Glutamatergic neuron (in vitro differentiated cells): ENCODE data around the gene KCNA2. TPM values are rescaled to one million over a fixed set of nuclear protein-coding genes. Genes with fewer than 3 reads are reported as not detected.
A peak's percentile ranks its signal among the peaks of the same experiment; 100 is the strongest.

Experiments
- DNase-seq: peaks from one replicate; pipeline ENCODE4 v3.0.0; 2022
- H3K27ac Mint-ChIP-seq: one replicate; pipeline ENCODE4 v1.8.0; 2020; ENCODE audit warnings: mild to moderate bottlenecking, mixed read lengths, inconsistent platforms; ENCODE audit not compliant: unreplicated experiment
- H3K27me3 Mint-ChIP-seq: one replicate; pipeline ENCODE4 v1.8.0; 2020; ENCODE audit warnings: mild to moderate bottlenecking, moderate library complexity, mixed read lengths, inconsistent platforms; ENCODE audit not compliant: unreplicated experiment
- H3K36me3 Mint-ChIP-seq: one replicate; pipeline ENCODE4 v1.8.0; 2020; ENCODE audit warnings: mild to moderate bottlenecking, mixed read lengths, inconsistent platforms; ENCODE audit not compliant: unreplicated experiment
- H3K4me1 Mint-ChIP-seq: one replicate; pipeline ENCODE4 v1.8.0; 2020; ENCODE audit warnings: mild to moderate bottlenecking, low read depth, mixed read lengths, inconsistent platforms; ENCODE audit not compliant: unreplicated experiment
- H3K4me3 Mint-ChIP-seq: one replicate; pipeline ENCODE4 v1.8.0; 2020; ENCODE audit warnings: mild to moderate bottlenecking, mixed read lengths, inconsistent platforms; ENCODE audit not compliant: unreplicated experiment
- H3K9me3 Mint-ChIP-seq: one replicate; pipeline ENCODE4 v1.8.0; 2020; ENCODE audit warnings: mild to moderate bottlenecking, moderate library complexity, mixed read lengths, inconsistent platforms; ENCODE audit not compliant: unreplicated experiment
- CTCF ChIP-seq: fragments of 200-600 bp; sonication (generic); IDR thresholded peaks from one replicate; pipeline ENCODE4 v1.5.0; 2021; ENCODE audit not compliant: partially characterized antibody, unreplicated experiment
- total RNA-seq: library from RNA; stranded (reverse); fragmentation: NEBNext Ultra II Directional; extraction: Animal tissue kit (Norgen Biotek cat#: 25700); gene quantifications from one replicate; pipeline ENCODE4 v1.2.1, GENCODE V29; 2021; ENCODE audit not compliant: unreplicated experiment

Gene KCNA2
- total RNA-seq, 1 donor from 2014 or later, result 19.7 TPM

- H3K9me3 Mint-ChIP-seq, result peaks cover 2% of the 10 kb centered on the region
- no peak overlapping the region for H3K4me3 Mint-ChIP-seq
- H3K36me3 Mint-ChIP-seq, result no peaks in the 10 kb centered on the region
- peaks cover 5% of the 10 kb centered on the region for H3K27me3 Mint-ChIP-seq
- TF ChIP-seq CTCF, result no peak
- DNase-seq, result no peak
- peaks cover 7% of the 10 kb centered on the region for H3K4me1 Mint-ChIP-seq
- no peak overlapping the region for H3K27ac Mint-ChIP-seq
Observed at GRCh38 chr1:110620686-110621085, 14.5 kb upstream of the KCNA2 start.

GRCh38 chr1:110620250-110620615 lies 14.1 kb upstream of the KCNA2 start:
- Mint-ChIP-seq H3K27me3 (peaks cover 5% of the 10 kb centered on the region), H3K36me3 (no peaks in the 10 kb centered on the region), H3K4me3 (peak overlapping the region; percentile 14), H3K9me3 (peaks cover 5% of the 10 kb centered on the region), H3K27ac (no peak overlapping the region), H3K4me1 (peaks cover 7% of the 10 kb centered on the region)
- TF ChIP-seq CTCF, result no peak
- no peak for DNase-seq

GRCh38 chr1:110619412-110620249 lies 13.5 kb upstream of the KCNA2 start:
- peak; percentile 95 for DNase-seq
- H3K27ac Mint-ChIP-seq, result no peak overlapping the region
- H3K4me1 Mint-ChIP-seq, result peaks cover 7% of the 10 kb centered on the region
- TF ChIP-seq CTCF, result peak; percentile 100
- H3K4me3 Mint-ChIP-seq, result peak overlapping the region; percentile 46
- no peaks in the 10 kb centered on the region for H3K36me3 Mint-ChIP-seq
- H3K27me3 Mint-ChIP-seq, result peaks cover 5% of the 10 kb centered on the region
- H3K9me3 Mint-ChIP-seq, result peaks cover 5% of the 10 kb centered on the region

- Mint-ChIP-seq H3K4me3 (no peak overlapping the region), H3K27me3 (peaks cover 5% of the 10 kb centered on the region), H3K36me3 (no peaks in the 10 kb centered on the region), H3K27ac (no peak overlapping the region), H3K9me3 (peaks cover 5% of the 10 kb centered on the region), H3K4me1 (peaks cover 7% of the 10 kb centered on the region)
- TF ChIP-seq CTCF, result no peak
- DNase-seq, result no peak
Observed at GRCh38 chr1:110618668-110619067, 12.5 kb upstream of the KCNA2 start.

GRCh38 chr1:110617589-110617988 lies 11.4 kb upstream of the KCNA2 start:
- Mint-ChIP-seq H3K4me3 (no peak overlapping the region), H3K4me1 (peaks cover 7% of the 10 kb centered on the region), H3K27me3 (peaks cover 5% of the 10 kb centered on the region), H3K27ac (peak overlapping the region; percentile 0), H3K9me3 (peaks cover 5% of the 10 kb centered on the region), H3K36me3 (no peaks in the 10 kb centered on the region)
- DNase-seq, result no peak
- TF ChIP-seq CTCF, result no peak
